Type B pancreatic cell (in vitro differentiated cells): Measurements from ENCODE around the gene CD83. TPM values are rescaled to one million over a fixed set of nuclear protein-coding genes. Genes with fewer than 3 reads are reported as not detected.

ENCODE experiments used
- DNase-seq: peaks from one replicate; pipeline ENCODE4 v3.0.0; 2021; ENCODE audit warnings: mixed read lengths; ENCODE audit not compliant: unreplicated experiment; ENCODE audit errors: extremely low spot score
- H3K27ac Mint-ChIP-seq: 2 replicates; pipeline ENCODE4 v1.8.0; 2021; ENCODE audit warnings: mild to moderate bottlenecking, mixed read lengths
- H3K27me3 Mint-ChIP-seq: 2 replicates; pipeline ENCODE4 v1.8.0; 2021; ENCODE audit warnings: mixed read lengths
- H3K36me3 Mint-ChIP-seq: 2 replicates; pipeline ENCODE4 v1.8.0; 2021; ENCODE audit warnings: mixed read lengths
- H3K4me1 Mint-ChIP-seq: one replicate; pipeline ENCODE4 v1.8.0; 2021; ENCODE audit warnings: mixed read lengths; ENCODE audit not compliant: unreplicated experiment
- H3K4me3 Mint-ChIP-seq: 2 replicates; pipeline ENCODE4 v1.8.0; 2021; ENCODE audit warnings: mild to moderate bottlenecking, mixed read lengths
- H3K9me3 Mint-ChIP-seq: 2 replicates; pipeline ENCODE4 v1.8.0; 2021; ENCODE audit warnings: mixed read lengths
- CTCF ChIP-seq: fragments of 200-600 bp; sonication (generic); conservative IDR thresholded peaks from 2 replicates; pipeline ENCODE4 v1.5.0; 2021; ENCODE audit warnings: antibody characterized with exemption, mild to moderate bottlenecking
- total RNA-seq: library from RNA; stranded (reverse); gene quantifications from 2 replicates; pipeline ENCODE4 v1.2.1, GENCODE V29; 2021; ENCODE audit warnings: low replicate concordance

CD83 gene
- total RNA-seq, 1 donor from 2014 or later = 7.7 TPM

- no peaks in the 10 kb centered on the region for H3K9me3 Mint-ChIP-seq
- H3K4me1 Mint-ChIP-seq = peaks cover 20% of the 10 kb centered on the region
- H3K27me3 Mint-ChIP-seq = peaks cover 7% of the 10 kb centered on the region
- no peak overlapping the region for H3K27ac Mint-ChIP-seq
- no peak for TF ChIP-seq CTCF
- no peak for DNase-seq
- H3K4me3 Mint-ChIP-seq = no peak overlapping the region
- H3K36me3 Mint-ChIP-seq = peaks cover 3% of the 10 kb centered on the region
Measured at GRCh38 chr6:14125346-14125745, 7.8 kb downstream of the CD83 start.

- H3K27ac Mint-ChIP-seq = no peak overlapping the region
- no peak overlapping the region for H3K4me3 Mint-ChIP-seq
- H3K4me1 Mint-ChIP-seq = peaks cover 20% of the 10 kb centered on the region
- DNase-seq = no peak
- H3K36me3 Mint-ChIP-seq = peaks cover 8% of the 10 kb centered on the region
- no peaks in the 10 kb centered on the region for H3K9me3 Mint-ChIP-seq
- H3K27me3 Mint-ChIP-seq = peaks cover 10% of the 10 kb centered on the region
- TF ChIP-seq CTCF = no peak
Measured at GRCh38 chr6:14126191-14126590, 8.6 kb downstream of the CD83 start.

GRCh38 chr6:14127611-14128010 is 10.0 kb downstream of the CD83 start:
- Mint-ChIP-seq H3K27ac (no peak overlapping the region), H3K4me3 (no peak overlapping the region), H3K27me3 (peaks cover 10% of the 10 kb centered on the region), H3K9me3 (no peaks in the 10 kb centered on the region), H3K36me3 (peaks cover 5% of the 10 kb centered on the region), H3K4me1 (peaks cover 20% of the 10 kb centered on the region)
- no peak for DNase-seq
- no peak for TF ChIP-seq CTCF

GRCh38 chr6:14128012-14128411 is 10.4 kb downstream of the CD83 start:
- DNase-seq = no peak
- H3K4me3 Mint-ChIP-seq = no peak overlapping the region
- peaks cover 5% of the 10 kb centered on the region for H3K36me3 Mint-ChIP-seq
- no peaks in the 10 kb centered on the region for H3K9me3 Mint-ChIP-seq
- TF ChIP-seq CTCF = no peak
- peaks cover 10% of the 10 kb centered on the region for H3K27me3 Mint-ChIP-seq
- H3K4me1 Mint-ChIP-seq = peaks cover 20% of the 10 kb centered on the region
- no peak overlapping the region for H3K27ac Mint-ChIP-seq

- DNase-seq = no peak
- Mint-ChIP-seq H3K36me3 (peaks cover 5% of the 10 kb centered on the region), H3K27me3 (peaks cover 10% of the 10 kb centered on the region), H3K4me3 (no peak overlapping the region), H3K4me1 (peaks cover 20% of the 10 kb centered on the region), H3K27ac (no peak overlapping the region), H3K9me3 (no peaks in the 10 kb centered on the region)
- TF ChIP-seq CTCF = no peak
Measured at GRCh38 chr6:14128746-14129145, 11.2 kb downstream of the CD83 start.

- Mint-ChIP-seq H3K4me1 (peaks cover 20% of the 10 kb centered on the region), H3K9me3 (no peaks in the 10 kb centered on the region), H3K27me3 (peaks cover 10% of the 10 kb centered on the region), H3K27ac (no peak overlapping the region), H3K36me3 (peaks cover 8% of the 10 kb centered on the region), H3K4me3 (no peak overlapping the region)
- TF ChIP-seq CTCF = peak; percentile 75
- no peak for DNase-seq
Measured at GRCh38 chr6:14129575-14129974, 12.0 kb downstream of the CD83 start.
